Activated naive CD4-positive, alpha-beta T cell treated with Interleukin-2 at 50 U/mL for 16 hours (primary cell): ENCODE results near the gene ETFA.
A peak's percentile ranks its signal among the peaks of the same experiment; 100 is the strongest.

ENCODE experiments used
- DNase-seq: peaks from one replicate; pipeline ENCODE4 v3.0.0-alpha.2; 2020

The ETFA gene

GRCh38 chr15:76209523-76209922 lies 101.7 kb downstream of the ETFA start:
- no peak for DNase-seq

GRCh38 chr15:76208786-76209424 lies 102.4 kb downstream of the ETFA start:
- DNase-seq = no peak

DNA sequence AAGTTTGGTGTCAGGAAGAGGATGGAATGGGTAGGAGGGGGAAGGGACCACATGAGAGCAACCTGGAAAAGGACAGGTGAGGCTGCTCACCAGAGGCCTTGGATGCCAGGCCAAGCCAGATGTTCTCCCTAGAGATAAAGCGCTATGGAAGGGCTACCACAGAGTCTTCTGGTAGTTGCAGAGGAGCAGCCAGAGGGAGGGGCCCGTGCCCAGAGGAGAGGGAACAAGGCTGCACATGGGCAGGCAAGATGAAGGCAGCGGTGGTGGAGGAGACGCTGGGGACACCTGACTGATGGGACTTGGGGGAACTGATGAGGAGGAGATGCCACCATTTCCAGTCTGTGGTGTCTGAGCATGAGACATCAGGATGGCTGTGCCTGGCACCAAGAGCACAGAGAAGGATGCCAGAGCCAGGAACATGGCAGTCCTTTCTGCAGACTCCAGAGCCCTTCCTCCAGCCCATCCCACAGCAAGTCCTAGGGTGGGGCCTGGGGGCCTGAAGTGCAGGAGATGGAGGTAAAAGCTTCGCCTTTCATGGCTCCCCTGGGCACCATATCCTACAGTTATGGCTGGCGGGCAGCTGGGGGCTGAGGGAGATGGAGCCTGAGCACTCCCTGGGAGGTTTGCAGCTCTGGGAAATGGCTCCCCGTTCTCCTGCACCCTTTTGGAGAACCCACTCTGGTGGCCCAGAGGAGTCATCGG lies 103.0 kb downstream of the ETFA start:
- DNase-seq = no peak

GRCh38 chr15:76206325-76206976 lies 104.8 kb downstream of the ETFA start:
- DNase-seq = no peak

- no peak for DNase-seq
Measured at GRCh38 chr15:76204916-76205460, 106.3 kb downstream of the ETFA start.

DNA sequence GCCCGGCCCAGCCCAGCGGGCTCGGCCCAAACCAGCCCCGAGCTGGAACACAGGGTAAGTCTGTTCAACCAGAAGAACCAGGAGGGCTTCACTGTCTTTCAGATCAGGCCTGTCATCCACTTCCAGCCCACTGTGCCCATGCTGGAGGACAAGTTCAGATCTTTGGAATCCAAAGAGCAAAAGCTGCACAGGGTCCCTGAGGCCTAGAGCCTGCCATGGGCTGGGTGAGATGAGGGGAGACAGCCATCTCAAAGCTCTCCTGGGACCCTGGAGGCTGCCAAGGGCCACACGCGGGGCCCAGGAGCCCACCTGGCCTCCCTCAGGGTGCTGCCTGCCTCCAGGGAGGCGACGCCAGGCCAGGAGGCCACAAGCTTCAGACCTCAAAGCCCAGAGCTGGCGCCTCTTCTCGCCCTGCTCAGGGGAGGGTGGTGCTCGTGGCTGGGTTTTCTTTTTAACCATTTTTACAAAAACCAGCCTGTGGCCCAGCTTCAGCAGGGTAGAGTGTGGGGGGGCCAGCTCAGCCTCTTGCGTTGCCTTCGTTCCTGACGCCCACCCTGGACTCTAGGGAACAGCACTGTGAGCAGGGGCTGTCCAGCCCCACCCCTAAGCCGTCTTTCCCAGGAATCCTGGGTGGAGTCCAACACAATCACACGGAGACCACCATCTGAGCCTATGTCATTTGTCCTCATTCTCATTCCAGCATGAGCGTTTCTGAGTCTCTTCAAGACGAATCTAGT lies 107.0 kb downstream of the ETFA start:
- no peak for DNase-seq

GRCh38 chr15:76203346-76204108 lies 107.7 kb downstream of the ETFA start:
- peak; percentile 1 for DNase-seq

- no peak for DNase-seq
Measured at GRCh38 chr15:76201536-76202255, 109.6 kb downstream of the ETFA start.

DNA sequence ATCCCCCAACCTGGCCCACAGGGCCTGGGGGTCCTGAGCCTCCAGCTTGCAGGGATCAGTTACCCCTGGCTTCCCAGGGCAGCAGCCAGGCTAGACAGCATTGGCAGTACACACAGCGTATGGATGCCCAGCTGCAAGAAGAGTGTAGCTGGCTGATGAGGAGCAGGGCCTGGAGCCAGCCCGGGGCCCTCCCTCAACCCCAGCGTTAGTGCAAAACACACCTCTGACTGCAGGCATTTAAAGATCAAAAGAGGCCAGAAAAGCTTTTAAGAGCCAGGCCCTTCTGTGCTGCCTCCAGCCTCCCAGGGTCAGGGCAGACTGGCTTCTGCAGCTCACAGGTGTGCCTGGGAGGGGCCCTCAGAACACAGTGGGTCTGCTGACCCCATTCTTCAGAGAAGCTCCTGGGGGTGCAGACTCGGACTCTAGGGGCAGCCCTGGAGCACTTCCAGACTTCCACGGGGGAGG lies 110.6 kb downstream of the ETFA start:
- no peak for DNase-seq

- no peak for DNase-seq
Measured at GRCh38 chr15:76200083-76200465, 111.2 kb downstream of the ETFA start.

DNA sequence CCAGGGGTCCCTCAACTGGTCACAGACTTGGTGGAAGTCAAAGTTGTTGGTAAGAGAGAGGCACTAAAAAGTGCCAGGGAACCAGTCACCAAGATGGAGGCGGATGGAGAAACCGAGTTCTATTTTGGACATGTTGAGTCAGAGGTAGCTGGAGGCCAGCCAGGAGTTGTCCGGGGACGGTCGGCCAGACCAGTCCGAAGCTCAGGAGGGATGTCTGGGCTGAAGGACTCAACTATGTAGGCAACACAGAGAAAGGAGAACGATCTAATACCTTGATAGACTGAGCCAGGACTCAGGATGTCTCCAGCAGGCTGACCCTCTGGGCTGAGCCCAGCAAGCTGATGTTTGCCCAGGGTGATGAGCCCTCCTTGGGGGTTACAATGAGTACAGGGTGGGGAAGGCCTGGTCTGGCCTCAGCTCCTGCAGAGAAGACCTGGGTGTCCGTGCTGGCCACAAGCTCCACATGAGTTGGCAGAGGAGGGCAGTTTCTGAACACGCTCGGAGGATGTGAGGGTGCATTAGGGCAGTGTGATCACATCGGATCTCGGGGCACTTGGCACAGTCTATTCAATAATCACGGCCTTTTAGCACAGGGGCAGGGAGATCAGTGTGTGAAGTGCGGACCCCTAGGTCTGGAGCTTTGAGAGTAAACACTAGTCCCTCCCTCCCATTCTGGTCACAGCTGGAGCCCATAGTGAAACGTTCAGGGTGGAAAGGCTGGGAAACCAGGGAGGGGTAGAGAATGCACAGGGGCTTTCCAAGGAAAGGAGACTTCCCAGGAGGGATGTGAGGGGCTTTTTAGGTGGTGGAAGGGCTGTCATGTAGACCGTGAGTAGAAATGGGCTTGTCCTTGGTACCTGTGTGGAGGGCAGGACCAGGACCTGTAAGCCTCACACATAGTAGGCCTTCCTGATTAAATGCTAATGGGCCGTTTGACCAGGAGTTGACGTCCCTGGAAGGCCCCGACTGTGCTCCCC lies 111.9 kb downstream of the ETFA start:
- no peak for DNase-seq

GRCh38 chr15:76198456-76199105 lies 112.7 kb downstream of the ETFA start:
- no peak for DNase-seq

DNA sequence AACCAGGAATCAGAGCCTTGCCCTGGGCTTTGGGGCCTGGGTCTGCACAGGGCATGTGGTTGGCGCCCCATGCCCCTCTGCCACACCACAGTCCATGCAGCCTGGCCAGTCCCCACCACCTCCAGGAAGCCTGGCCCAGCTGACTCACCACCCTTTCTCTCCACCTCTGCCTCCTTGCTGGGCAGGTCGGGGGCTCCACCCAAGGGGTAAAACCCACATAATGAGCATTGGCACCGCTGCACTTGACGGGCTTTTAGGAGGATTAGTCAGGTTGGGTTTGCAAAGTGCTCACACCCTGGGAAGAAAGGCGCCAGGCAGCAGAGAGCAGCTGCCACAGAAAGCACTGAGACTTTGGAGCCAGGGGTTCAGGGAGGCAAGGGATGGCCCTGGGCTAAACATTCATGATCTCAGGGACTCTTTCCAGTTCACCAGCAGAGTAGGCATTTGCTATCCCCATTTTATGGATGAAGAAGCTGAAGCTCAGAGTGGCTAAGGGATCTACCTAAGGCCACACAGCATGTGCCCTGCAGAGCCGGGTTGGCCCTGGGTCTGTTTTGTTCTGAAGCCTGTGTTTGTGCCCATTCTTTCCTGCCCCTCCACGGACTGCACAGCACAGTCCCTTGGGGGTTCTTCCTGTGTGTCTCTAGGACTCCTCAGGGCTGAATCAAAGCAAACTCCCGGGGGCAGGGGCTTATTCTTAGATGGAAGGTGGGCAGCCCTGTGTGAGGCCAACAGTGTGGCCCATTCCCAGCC lies 113.4 kb downstream of the ETFA start:
- DNase-seq = no peak

GRCh38 chr15:76196269-76197231 lies 114.7 kb downstream of the ETFA start:
- no peak for DNase-seq

GRCh38 chr15:76195506-76196268 lies 115.6 kb downstream of the ETFA start:
- DNase-seq = no peak

DNA sequence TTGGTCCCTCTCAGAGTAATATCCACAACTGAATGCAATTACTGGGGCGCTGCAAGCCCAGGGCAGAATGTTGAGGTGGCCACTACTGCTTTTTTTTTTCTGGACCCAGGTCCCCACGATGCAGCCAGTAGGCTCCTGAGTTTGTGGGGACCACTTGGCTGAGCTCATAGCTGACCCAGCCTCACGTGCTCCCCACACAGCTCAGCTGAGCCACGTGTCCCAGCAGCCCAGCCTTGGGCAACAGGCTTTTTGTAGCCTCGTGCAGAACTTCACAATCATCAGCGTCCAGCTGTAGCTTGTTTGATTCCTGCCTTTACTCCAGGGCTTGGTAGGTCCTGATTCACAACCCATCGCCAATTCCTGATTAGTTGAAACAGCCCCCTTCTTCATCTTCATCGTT lies 117.3 kb downstream of the ETFA start:
- no peak for DNase-seq

GRCh38 chr15:76192715-76193114 lies 118.6 kb downstream of the ETFA start:
- DNase-seq = no peak
